ENCODE measurements around the gene EXOSC10. TPM values are rescaled to one million over a fixed set of nuclear protein-coding genes. Genes with fewer than 3 reads are reported as not detected.

The EXOSC10 gene
- total RNA-seq, 1 donor from 2014 or later: 64.1 TPM

- Histone ChIP-seq H3K4me3 (ENCODE audit: low read depth, low read length) (no peak overlapping the region), H3K27me3 (ENCODE audit: control insufficient read depth, insufficient read depth, low read length) (no peaks in the 10 kb centered on the region), H3K36me3 (ENCODE audit: control insufficient read depth, insufficient read depth, low read length) (peaks cover 2% of the 10 kb centered on the region)
- DNase-seq (ENCODE audit: low read depth): no peak
- no peak for TF ChIP-seq CTCF (IDR thresholded peaks at IDR 0.05; ENCODE audit: insufficient read depth, low read length, poor library complexity, severe bottlenecking)
Observed at GRCh38 chr1:11061652-11062365, 37.9 kb downstream of the EXOSC10 start.

GRCh38 chr1:11059968-11060830 is 39.5 kb downstream of the EXOSC10 start, which contains the start of gene SRM:
SRM (minus strand) TSS chr1:11060018; CDS start chr1:11059943, 75 bp downstream.
- Histone ChIP-seq H3K36me3 (ENCODE audit: control insufficient read depth, insufficient read depth, low read length) (peaks cover 3% of the 10 kb centered on the region), H3K27me3 (ENCODE audit: control insufficient read depth, insufficient read depth, low read length) (no peaks in the 10 kb centered on the region)
- peak; percentile 57 for DNase-seq (ENCODE audit: low read depth)

GRCh38 chr1:11059155-11059967 is 40.3 kb downstream of the EXOSC10 start:
- peaks cover 2% of the 10 kb centered on the region for H3K36me3 ChIP-seq (ENCODE audit: control insufficient read depth, insufficient read depth, low read length)
- no peak for DNase-seq (ENCODE audit: low read depth)
- TF ChIP-seq CTCF (IDR thresholded peaks at IDR 0.05; ENCODE audit: insufficient read depth, low read length, poor library complexity, severe bottlenecking): no peak

More at GRCh38 chr1:11059968-11060830, 39.5 kb downstream of the EXOSC10 start, which contains the start of gene SRM:
- peak within 1 kb of the TSS; percentile 92 for H3K4me3 ChIP-seq (ENCODE audit: low read depth, low read length)
- no peak for TF ChIP-seq CTCF (IDR thresholded peaks at IDR 0.05; ENCODE audit: insufficient read depth, low read length, poor library complexity, severe bottlenecking)

GRCh38 chr1:11058595-11059154 is 41.0 kb downstream of the EXOSC10 start:
- H3K27me3 ChIP-seq (ENCODE audit: control insufficient read depth, insufficient read depth, low read length): no peaks in the 10 kb centered on the region

More at GRCh38 chr1:11059155-11059967, 40.3 kb downstream of the EXOSC10 start:
- peak overlapping the region; percentile 92 for H3K4me3 ChIP-seq (ENCODE audit: low read depth, low read length)
- no peaks in the 10 kb centered on the region for H3K27me3 ChIP-seq (ENCODE audit: control insufficient read depth, insufficient read depth, low read length)

More at GRCh38 chr1:11058595-11059154, 41.0 kb downstream of the EXOSC10 start:
- Histone ChIP-seq H3K36me3 (ENCODE audit: control insufficient read depth, insufficient read depth, low read length) (peaks cover 3% of the 10 kb centered on the region), H3K4me3 (ENCODE audit: low read depth, low read length) (peak overlapping the region; percentile 92)
- DNase-seq (ENCODE audit: low read depth): no peak
- TF ChIP-seq CTCF (IDR thresholded peaks at IDR 0.05; ENCODE audit: insufficient read depth, low read length, poor library complexity, severe bottlenecking): no peak
